ENCODE results near the gene CAMK2A.

The CAMK2A gene

GRCh38 chr5:150246835-150247234 is 42.7 kb downstream of the CAMK2A start:
- H3K4me3 ChIP-seq (replicated peaks; ENCODE audit: insufficient read depth, low read length): no peak overlapping the region
- peak in 1 of 2 experiments; percentile 30 for DNase-seq (ENCODE audit: low read depth in 1 of 2, low spot score in 1 of 2)
- TF ChIP-seq GABPA (IDR thresholded peaks at IDR 0.05; ENCODE audit: low read depth): no peak
- no peak for TF ChIP-seq SPI1 (IDR thresholded peaks at IDR 0.05; ENCODE audit: borderline replicate concordance, low read depth)
- TF ChIP-seq, protein P1, sequence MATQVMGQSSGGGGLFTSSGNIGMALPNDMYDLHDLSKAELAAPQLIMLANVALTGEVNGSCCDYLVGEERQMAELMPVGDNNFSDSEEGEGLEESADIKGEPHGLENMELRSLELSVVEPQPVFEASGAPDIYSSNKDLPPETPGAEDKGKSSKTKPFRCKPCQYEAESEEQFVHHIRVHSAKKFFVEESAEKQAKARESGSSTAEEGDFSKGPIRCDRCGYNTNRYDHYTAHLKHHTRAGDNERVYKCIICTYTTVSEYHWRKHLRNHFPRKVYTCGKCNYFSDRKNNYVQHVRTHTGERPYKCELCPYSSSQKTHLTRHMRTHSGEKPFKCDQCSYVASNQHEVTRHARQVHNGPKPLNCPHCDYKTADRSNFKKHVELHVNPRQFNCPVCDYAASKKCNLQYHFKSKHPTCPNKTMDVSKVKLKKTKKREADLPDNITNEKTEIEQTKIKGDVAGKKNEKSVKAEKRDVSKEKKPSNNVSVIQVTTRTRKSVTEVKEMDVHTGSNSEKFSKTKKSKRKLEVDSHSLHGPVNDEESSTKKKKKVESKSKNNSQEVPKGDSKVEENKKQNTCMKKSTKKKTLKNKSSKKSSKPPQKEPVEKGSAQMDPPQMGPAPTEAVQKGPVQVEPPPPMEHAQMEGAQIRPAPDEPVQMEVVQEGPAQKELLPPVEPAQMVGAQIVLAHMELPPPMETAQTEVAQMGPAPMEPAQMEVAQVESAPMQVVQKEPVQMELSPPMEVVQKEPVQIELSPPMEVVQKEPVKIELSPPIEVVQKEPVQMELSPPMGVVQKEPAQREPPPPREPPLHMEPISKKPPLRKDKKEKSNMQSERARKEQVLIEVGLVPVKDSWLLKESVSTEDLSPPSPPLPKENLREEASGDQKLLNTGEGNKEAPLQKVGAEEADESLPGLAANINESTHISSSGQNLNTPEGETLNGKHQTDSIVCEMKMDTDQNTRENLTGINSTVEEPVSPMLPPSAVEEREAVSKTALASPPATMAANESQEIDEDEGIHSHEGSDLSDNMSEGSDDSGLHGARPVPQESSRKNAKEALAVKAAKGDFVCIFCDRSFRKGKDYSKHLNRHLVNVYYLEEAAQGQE (IDR thresholded peaks at IDR 0.05; ENCODE audit: insufficient replicate concordance, low read depth): no peak
- TF ChIP-seq POLR2AphosphoS5 (IDR thresholded peaks at IDR 0.05; ENCODE audit: low read depth): no peak
- TF ChIP-seq, protein P2, sequence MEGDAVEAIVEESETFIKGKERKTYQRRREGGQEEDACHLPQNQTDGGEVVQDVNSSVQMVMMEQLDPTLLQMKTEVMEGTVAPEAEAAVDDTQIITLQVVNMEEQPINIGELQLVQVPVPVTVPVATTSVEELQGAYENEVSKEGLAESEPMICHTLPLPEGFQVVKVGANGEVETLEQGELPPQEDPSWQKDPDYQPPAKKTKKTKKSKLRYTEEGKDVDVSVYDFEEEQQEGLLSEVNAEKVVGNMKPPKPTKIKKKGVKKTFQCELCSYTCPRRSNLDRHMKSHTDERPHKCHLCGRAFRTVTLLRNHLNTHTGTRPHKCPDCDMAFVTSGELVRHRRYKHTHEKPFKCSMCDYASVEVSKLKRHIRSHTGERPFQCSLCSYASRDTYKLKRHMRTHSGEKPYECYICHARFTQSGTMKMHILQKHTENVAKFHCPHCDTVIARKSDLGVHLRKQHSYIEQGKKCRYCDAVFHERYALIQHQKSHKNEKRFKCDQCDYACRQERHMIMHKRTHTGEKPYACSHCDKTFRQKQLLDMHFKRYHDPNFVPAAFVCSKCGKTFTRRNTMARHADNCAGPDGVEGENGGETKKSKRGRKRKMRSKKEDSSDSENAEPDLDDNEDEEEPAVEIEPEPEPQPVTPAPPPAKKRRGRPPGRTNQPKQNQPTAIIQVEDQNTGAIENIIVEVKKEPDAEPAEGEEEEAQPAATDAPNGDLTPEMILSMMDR (IDR thresholded peaks at IDR 0.05; ENCODE audit: insufficient read depth, low read length): no peak
- no peaks in the 10 kb centered on the region for H3K27me3 ChIP-seq (ENCODE audit: insufficient read depth, poor library complexity, severe bottlenecking)
- H3K27ac ChIP-seq (replicated peaks): no peak overlapping the region

DNA sequence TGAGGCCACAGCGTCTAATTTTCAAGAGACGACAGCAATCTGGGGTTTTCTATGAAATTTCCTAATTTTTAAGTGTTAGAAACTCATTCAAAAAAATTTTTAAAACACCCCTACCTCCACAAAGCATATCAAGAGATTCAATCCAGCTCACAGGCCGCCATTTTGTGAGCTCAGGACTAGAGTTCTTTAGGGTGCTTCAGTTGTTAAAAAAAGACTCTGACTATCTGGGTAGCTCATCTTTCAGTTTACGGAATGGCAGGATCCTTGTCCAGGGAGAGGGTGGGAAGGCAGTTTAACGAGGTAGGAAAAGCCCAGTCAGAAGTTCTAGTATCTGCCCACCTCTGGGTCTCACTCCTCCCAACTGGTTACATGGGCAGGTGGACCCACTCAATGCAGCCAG is 43.1 kb downstream of the CAMK2A start:
- Histone ChIP-seq H3K4me3 (replicated peaks; ENCODE audit: insufficient read depth, low read length) (no peak overlapping the region), H3K27ac (replicated peaks) (no peak overlapping the region), H3K27me3 (ENCODE audit: insufficient read depth, poor library complexity, severe bottlenecking) (no peaks in the 10 kb centered on the region)
- DNase-seq (ENCODE audit: low read depth in 1 of 2, low spot score in 1 of 2): no peak
- TF ChIP-seq, protein P2 (IDR thresholded peaks at IDR 0.05; ENCODE audit: insufficient read depth, low read length): no peak
- TF ChIP-seq POLR2AphosphoS5 (IDR thresholded peaks at IDR 0.05; ENCODE audit: low read depth) (no peak), SPI1 (IDR thresholded peaks at IDR 0.05; ENCODE audit: borderline replicate concordance, low read depth) (no peak), GABPA (IDR thresholded peaks at IDR 0.05; ENCODE audit: low read depth) (no peak)
- TF ChIP-seq, protein P1 (IDR thresholded peaks at IDR 0.05; ENCODE audit: insufficient replicate concordance, low read depth): no peak

- TF ChIP-seq GABPA (IDR thresholded peaks at IDR 0.05; ENCODE audit: low read depth) (no peak), POLR2AphosphoS5 (IDR thresholded peaks at IDR 0.05; ENCODE audit: low read depth) (no peak), SPI1 (IDR thresholded peaks at IDR 0.05; ENCODE audit: borderline replicate concordance, low read depth) (no peak)
- TF ChIP-seq, protein P1 (IDR thresholded peaks at IDR 0.05; ENCODE audit: insufficient replicate concordance, low read depth): no peak
- TF ChIP-seq, protein P2 (IDR thresholded peaks at IDR 0.05; ENCODE audit: insufficient read depth, low read length): no peak
- DNase-seq (ENCODE audit: low read depth in 1 of 2, low spot score in 1 of 2): no peak
- no peaks in the 10 kb centered on the region for H3K27me3 ChIP-seq (ENCODE audit: insufficient read depth, poor library complexity, severe bottlenecking)
- no peak overlapping the region for H3K27ac ChIP-seq (replicated peaks)
- no peak overlapping the region for H3K4me3 ChIP-seq (replicated peaks; ENCODE audit: insufficient read depth, low read length)
These were observed 43.8 kb downstream of the CAMK2A start for GRCh38 chr5:150245808-150246207.
